HG02588 (cell line): ENCODE measurements around the gene IQSEC1.

Experiments used
- ATAC-seq: cut with Tn5 transposase; IDR thresholded peaks from one replicate; pipeline ENCODE4 v1.9.1; 2021; ENCODE audit warnings: mild to moderate bottlenecking, moderate library complexity; ENCODE audit not compliant: unreplicated experiment

The IQSEC1 gene

DNA sequence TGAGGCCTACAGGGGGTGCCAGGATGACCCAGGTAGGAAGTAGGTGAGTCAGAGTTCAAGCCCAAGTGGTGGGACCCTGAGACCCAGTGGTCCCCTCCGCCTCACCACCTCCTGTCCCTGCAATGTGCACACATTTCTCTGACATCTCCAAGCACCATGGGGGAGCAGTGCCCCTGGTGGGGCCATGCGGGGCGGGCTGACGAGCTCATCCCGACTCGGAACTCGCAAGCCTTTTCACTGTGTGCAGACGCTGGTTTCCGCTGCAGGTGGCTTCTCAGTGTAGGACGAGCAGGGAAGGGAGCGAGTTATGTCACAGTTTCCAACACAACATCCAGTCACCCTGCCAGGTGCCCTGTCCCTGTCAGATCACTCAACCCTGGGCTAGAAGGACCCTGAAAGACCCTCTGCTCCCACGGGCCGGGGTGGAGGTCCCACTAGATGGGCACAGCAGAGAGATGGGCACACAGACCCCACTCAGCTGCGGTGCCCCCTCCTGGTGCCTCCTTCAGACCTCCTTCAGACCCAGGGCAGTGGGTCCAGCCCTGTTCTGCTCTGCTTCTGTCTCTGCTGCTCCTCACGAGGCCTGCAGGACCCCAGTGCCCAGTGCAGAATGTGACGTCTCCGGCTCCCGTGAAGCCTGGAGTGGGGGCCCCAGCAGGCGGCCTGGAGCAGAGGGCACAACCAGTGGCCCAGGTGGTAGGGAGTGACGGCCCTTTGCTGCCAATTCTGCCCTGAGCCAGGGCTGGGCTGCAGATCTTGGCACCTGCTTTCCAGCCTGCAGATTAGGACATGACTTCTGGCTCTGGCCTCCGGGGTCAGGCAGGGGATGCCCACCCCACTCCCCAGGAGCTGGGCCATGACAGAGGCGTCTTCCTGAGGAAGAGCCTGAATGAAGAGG is 129.9 kb downstream of the IQSEC1 start:
- ATAC-seq: no peak

DNA sequence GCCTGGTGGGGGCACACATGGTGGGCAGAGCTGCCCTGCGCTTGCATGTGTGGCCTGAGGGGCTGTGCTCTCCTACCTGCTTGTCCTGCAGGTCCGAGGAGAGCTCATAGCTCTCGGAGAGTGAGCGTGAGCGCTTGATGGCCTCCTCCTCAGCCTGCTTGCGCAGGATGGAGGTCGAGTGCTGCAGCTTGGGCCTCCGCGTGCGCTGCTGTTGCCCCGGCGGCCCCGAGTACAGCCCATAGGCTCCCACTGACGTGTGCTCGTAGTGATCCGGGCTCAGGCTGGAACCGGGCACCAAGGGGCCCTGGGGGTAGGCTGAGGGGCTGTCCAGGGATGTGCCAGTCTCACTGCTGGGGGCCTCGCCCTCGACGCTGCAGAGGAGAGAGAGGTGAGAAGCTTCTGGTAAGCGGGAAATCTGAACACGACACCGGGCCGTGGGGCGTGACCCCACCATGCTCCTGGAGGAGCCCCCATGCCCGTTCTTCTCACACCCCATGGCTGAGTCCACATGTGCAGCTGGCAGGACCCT is 131.7 kb downstream of the IQSEC1 start:
- ATAC-seq: no peak

DNA sequence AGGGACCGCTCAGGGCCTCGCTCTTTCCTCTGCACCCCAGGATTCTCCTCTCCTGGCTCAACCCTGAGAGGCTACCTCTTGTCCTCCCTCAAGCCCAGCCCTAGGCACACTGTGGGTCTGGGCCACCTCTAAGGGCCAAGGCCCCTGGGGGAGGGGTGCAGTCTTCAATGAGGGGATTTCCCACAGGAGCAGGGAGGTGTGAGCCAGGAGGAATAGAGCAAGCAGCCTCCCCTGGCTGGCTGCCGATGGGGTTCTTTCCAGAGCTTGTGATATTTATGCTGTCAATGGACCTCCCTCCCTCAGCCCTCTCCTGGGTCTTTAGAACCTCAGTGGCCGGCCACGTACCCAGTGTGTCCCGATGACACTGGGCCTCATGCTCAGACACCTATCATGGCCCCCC is 132.4 kb downstream of the IQSEC1 start:
- no peak for ATAC-seq

DNA sequence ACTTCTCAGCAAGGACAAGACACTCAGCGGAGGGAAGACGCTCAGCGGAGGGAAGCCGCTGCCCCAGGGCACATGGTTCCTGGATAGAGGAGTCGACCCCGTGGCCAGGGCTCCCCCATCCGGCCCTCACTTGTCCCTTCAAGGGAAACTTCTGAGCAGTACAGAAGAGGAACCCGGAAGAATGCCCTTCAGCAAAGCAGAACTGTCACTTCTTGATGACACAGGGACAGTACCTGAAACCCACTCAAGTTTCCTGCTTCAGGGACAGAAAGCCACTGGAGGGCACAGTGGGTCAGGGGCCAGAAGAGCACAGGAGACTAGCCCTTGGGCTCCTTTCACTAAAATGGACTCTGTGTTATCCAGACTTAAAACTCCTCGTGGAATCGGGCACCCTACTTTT is 134.1 kb downstream of the IQSEC1 start:
- ATAC-seq: no peak

DNA sequence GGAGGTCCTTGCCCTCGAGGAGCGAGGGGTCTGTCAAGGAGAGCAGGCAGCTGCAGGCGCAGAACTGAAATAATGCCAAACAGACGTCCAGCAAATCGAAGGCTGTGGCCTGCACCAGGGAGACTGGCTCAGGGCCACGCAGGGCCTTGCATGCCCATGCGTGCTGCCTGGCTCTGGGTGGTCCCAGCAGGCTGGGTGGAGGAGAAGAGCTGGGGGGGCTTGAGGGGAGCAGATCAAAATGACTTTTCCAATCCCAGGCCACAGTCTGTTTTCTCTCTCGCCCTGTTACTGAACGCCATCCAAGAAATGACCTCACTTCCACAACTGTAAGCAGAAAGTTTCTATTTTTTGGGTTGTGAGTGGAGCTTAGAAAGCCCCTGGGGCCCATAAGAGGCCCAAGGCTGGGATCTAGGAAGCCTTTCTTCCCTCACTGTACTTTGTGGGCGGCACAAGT is 134.9 kb downstream of the IQSEC1 start:
- ATAC-seq: no peak

DNA sequence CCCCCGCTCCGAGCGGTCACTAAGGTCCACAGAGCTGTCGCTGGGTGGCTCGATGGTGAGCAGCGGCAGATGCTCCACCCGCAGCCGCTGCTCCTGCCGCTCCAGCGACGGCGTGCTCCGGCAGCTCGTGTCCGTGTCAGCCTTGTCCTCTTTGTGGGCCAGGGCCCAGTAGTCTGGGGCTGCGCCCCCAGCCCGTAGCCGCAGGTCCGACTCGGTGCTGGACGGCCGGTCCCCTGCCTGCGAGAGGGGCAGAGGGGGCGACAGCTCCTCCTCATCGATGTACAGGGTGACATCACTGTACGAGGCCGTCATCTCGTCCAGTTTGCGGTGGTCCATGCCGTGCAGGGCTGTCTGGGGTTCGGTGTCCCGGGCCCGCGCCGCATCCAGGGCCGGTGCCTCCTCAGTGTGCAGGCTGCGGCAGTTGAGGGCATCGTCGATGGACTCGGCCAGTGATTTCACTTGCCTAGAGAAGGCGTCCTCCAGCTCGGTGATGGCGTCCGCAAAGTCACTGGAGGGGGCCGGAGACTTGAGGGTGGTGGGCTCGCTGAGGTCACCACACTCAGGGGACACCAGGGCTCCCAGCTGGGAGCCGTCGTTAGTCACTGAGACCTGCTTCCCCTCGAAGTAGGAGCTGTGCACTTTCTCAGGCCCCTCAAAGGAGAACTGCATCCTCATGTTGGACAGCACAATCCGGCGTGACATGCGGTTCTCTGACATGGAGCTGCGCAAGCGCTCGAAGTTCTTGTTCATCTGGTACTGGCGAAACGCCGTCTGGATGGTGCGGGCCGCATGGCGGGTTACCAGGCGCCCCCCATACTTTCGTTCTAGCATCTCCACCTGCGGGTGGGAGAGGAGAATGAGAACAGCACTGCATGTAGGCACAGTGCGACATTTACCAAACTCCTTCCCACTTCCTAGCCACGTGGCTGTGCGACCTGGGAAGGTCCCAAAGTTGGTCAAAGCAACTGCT is 137.1 kb downstream of the IQSEC1 start:
- ATAC-seq: no peak

DNA sequence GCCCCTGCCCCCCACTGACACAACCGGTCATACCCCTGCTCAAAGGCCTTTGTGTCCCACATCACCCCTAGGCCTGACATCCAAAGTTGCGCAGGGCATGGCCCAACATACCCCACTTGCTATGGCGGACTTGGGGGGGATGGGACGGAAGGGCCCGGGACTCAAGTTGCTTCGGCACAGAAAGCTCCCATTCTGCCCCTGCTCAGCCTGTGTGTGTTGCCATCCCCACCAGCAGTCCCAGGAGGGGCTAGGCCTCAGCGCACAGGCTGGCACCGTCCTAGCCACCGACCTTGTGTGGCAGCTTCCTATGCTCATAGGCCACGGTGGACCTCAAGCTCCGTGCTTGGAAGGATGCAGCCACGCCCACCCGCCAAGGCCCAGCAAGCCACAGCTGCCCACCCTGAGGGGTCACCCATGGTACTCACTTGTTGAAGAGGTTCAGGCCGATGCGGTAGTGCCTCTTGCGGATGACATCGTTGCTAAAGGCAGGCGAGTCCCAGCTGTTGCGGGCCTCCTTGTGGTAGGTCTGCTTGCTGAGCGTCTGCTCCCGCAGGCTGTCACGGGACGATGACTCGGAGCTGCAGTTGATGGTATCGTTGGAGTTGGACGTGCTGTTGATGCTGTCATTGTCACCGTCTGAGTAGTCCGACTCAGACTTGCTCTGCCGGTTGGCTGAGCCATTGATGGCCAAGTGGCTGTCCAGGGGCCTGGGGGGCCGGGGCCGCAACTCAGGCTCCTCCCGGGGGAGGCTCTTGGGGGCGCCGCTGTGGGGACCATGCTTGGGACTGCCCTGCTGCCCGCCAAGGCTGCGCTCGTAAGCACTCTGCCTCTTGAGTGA is 138.0 kb downstream of the IQSEC1 start:
- no peak for ATAC-seq

DNA sequence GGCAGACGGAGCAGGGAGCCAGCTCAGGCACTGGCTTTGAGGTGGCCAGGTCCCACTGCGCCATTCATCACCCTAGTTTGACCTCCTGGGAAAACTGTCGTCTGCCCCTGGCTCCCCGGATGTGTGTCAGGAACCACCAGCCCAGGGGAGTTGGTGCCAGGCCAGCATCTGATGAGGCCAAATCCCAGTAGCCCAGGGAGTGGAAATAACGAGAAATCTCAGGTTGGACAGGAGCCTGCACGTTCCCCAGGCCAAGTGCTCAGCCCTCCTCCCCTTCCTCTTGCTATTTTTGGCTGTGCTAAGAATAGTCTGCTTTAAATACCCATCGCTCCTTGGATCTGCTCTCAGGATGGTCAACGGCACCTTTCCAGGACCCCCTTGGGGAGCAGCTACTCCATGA is 138.8 kb downstream of the IQSEC1 start:
- ATAC-seq: no peak

DNA sequence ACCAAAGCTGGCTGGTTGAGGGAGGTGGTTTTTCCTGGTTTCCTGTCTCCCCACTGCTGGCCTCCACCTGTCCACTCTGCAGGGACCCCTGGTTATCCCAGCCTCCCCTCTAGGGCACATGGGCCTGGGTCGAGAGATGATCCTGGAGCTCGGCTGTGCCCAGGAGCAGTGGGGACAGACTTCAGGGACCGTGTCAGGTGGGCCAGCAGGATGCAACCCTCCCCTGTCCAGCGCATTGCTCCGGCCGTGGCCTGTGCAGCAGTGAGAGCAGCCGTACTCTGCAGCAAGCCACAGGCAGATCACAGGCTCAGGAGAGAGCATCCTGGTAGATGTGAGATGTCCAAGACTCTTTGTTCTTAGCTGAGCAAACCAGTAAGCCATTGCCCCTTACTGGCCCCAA is 139.3 kb downstream of the IQSEC1 start:
- ATAC-seq: no peak

DNA sequence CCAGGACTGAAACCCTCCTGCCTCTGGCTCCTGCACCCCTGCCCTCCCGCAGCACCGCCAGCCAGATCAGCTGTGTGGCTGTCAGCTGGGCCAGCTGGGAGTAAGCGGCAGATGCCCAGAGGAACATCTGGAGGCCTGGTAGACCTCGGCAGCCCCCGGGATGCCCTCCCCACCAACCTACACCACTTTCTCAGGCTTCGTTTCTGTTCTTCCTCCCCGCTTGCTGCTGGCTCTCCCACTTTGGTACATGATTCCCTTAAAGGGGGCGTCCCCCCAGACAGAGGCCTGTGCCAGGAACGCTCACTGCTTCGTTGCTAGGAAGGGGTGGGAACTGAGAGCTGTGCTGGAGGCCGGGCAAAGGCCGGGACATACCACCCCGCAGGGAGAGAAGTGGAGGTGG is 140.5 kb downstream of the IQSEC1 start:
- no peak for ATAC-seq

DNA sequence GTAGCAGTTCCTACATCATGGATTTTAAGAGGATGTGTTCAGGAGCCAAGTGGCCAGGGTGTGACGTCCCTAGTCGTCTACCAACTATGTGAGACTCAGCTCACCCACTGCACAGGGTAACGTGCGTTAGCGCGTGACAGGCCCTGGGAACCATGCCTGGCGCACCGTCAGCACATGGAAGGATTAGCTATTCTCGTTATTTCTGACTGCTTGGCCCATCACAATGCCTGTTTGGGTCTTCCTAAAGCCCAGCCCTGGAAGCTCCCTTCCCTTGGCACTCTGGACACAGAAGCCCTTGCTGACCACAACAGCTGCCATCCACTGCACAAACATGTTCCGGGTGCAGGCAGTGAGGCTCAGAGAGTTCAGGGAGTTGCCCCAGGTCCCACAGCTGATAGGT is 140.9 kb downstream of the IQSEC1 start:
- ATAC-seq: no peak

DNA sequence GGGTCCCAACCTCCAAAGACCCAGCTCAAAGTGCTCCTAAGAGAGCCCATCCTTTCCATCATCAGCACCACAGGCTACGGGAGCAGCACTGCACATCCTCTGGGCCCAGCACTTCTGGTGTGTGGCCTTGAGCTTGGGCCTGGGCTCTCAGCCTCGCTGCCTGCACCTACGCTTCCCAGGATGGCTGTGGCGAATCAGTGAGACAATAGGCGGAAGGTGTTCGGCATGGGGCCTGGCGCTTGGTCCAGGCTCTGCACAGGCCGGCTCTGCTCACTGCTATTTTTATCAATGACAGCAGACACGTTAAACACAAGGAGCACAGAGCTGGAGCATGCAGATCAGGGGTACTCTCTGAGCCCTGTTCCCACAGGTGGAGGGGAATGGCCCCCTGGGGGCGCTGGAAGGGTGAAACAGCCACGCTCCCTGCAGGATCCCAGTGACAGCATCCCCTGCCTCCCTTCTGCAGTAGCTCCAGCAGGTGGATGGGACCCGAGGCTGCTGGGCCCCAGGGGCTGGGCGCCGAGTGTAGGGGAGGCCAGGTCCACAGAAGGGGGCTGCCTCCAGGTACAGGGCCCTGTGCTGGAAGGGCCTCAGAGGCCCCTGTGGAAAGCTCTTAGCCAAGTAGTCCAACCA is 141.8 kb downstream of the IQSEC1 start:
- no peak for ATAC-seq

DNA sequence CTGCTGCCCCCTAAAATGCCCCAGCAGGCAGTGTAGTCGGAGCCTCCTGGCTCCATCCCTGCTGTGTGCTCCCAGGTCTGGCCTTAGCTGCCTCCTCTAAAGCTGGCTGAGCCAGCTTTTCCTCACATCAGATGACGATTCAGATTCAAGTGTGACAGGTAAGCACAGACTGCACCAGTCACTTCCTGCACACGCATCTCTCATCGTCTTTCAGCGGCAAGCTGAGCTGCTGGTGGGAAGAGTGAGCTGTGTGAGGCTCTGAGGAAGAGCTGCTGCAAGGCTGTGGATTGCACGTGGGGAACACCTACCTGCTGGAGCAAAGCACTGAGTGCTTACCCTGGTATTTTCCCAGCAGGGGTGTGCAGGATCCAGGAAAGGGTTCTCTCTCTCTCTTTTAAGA is 143.4 kb downstream of the IQSEC1 start:
- ATAC-seq: no peak

DNA sequence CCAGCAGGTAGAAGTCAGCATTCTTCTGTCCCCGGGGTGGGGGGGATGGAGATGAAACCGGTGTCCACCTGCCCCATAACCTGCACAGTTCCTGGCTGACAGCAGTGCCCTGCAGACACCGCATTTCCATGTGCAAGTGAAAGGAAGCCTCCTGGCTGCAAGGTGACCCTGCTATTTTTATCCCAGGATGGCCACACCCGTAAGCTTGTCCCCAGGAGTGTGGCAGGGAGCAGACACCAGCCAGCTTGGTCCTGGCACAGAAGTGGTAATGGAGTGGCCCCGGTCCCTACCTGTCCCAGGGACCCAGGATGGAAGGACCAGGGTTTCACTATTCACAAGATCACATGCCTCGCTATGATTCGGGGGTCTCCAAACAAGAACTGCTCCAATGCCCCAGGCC is 146.6 kb downstream of the IQSEC1 start:
- ATAC-seq: no peak

DNA sequence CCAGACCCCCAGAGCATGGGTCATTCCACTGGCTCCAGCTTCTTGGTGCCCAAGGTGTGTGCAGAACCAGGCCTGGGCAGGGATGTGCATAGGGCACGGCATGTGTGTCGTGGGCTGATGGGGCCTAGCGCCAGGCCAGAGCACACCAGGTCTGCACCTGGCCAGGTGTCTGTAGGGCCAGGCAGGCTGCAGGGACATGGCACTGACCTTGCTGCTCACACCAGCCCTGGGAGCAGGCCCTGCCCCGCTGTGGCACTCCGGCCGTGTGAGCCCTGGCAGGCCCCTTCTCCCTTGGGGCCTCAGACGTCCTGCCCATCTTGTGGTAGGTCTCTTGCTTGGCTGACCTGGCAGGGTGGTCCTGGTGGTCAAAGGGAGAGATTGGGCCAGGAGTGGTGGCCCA is 147.6 kb downstream of the IQSEC1 start:
- ATAC-seq: no peak

DNA sequence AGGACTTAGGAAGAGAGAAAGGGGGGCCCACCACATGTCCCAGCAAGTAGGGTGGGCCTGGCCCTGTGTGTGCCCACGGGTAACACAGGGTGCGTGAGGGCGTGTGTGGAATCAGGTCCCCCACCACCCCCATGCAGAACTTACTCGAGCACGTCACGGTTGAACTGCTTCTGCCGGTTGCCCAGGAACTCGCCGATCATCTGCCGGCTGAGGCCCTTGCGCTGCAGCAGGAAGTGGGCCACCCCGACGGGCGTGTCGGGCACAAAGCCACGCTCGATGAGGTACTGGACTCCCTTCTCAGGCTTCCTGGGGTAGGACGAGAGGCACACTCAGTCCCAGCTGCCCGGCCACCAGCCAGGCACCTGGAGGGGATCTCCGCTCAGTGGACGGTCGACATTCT is 148.8 kb downstream of the IQSEC1 start:
- ATAC-seq: no peak

DNA sequence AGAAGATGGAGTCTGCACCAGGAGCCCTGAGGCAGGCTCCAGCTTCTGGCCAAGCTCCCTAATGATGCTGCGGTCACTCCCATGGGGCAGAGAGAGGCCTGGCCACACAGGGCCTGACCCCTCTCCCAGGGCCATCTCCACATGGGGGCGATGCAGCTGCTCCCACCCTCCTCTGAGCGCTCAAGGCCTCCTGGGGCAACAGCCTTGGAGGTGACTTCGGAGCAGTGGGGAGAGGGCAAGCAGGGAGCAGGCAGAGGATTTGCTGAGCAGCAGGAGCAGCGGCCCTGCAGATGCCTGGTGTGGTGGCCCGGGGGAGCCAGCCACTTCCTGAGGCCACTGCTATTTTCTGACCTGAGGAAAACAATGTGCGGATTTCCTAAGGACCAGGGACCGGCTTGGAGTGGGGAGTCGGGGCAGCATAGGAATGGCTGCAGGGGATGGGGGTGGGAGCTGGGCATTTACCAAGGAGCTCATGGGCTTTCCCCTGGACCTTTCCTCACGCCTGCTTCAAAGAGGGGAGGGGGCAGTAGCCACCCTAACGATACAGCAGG is 150.3 kb downstream of the IQSEC1 start:
- no peak for ATAC-seq

DNA sequence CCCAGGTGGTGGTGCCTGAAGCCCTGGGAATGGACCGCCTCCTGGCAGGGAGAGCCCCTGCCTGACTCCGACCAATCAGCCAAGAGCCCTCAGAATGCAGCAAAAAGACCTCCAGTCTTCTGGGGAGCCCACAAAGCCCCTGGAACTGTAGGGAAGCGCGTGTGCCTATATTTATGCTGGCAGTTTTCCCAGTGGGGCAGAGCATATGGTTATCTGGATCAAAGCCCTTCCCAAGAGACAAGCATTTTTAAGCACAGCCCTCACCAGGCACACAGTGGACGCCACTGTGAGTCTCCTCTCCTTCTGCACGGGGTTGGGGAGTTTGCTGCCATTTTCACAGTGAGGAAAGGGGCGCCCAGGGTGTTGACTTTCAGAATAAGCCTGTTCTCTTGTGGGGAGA is 150.9 kb downstream of the IQSEC1 start:
- ATAC-seq: no peak

DNA sequence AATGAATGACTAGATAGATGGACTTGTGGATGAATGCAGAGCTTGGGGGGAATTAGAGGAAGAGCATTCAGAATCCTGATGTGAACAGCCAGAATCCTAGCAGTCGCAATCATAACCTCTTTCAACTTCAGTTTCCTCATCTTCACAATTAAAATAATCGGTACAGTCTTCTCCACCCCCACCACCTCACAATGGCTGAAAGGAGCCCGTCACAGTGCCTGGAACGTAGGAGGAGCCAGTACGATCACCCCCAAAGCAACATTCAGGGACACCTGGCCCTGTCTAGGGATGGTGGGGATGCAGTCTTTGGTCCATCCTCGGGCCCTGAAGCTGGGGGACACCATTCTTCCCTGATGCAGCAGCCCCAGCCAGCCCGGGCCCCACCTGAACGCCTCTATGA is 151.5 kb downstream of the IQSEC1 start:
- ATAC-seq: no peak

DNA sequence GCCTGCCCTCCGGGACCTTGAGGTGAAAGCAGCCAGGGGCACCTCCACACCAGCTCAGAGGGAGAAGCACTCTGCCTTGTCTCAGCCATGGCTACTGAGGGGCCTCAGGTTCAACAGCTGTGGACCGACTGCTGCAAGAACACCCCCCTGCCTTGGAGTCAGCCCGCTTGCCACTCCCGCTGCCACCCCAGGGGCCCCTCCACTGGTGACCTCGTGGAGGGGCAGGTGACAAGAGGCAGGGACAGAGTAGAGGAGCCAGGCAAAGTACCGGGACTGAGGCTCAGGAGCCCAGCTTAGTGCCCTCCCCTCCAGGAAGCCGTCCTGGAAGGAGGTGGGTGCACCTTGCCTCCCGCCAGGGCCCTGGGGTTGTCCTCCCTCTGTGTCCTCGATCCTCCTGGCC is 152.3 kb downstream of the IQSEC1 start:
- ATAC-seq: no peak
